Chondrocyte (in vitro differentiated cells): ENCODE results near the gene TREML1. TPM values are rescaled to one million over a fixed set of nuclear protein-coding genes. Genes with fewer than 3 reads are reported as not detected.

ENCODE experiments used
- DNase-seq: peaks from one replicate; pipeline ENCODE4 v3.0.0; 2021; ENCODE audit warnings: mixed read lengths, low spot score
- H3K27ac Mint-ChIP-seq: one replicate; pipeline ENCODE4 v1.8.0; 2021; ENCODE audit warnings: mild to moderate bottlenecking, moderate library complexity, mixed read lengths; ENCODE audit not compliant: unreplicated experiment
- H3K27me3 Mint-ChIP-seq: 2 replicates; pipeline ENCODE4 v1.8.0; 2021; ENCODE audit warnings: low read depth, mixed read lengths
- H3K36me3 Mint-ChIP-seq: 2 replicates; pipeline ENCODE4 v1.8.0; 2021; ENCODE audit warnings: low read depth, mixed read lengths
- H3K4me1 Mint-ChIP-seq: 2 replicates; pipeline ENCODE4 v1.8.0; 2021; ENCODE audit warnings: low read depth, mild to moderate bottlenecking, mixed read lengths
- H3K4me3 Mint-ChIP-seq: one replicate; pipeline ENCODE4 v1.8.0; 2021; ENCODE audit warnings: mild to moderate bottlenecking, moderate library complexity, mixed read lengths; ENCODE audit not compliant: unreplicated experiment
- H3K9me3 Mint-ChIP-seq: 2 replicates; pipeline ENCODE4 v1.8.0; 2021; ENCODE audit warnings: low read depth, mixed read lengths
- total RNA-seq: library from RNA; stranded (reverse); gene quantifications from 3 replicates; pipeline ENCODE4 v1.2.1, GENCODE V29; 2021
- TF ChIP-seq, protein P1 (sequence below): fragments of 200-600 bp; sonication (generic); IDR thresholded peaks from 2 replicates; pipeline ENCODE4 v1.5.0; 2021; ENCODE audit warnings: antibody characterized with exemption, mild to moderate bottlenecking, moderate library complexity

The TREML1 gene
- total RNA-seq, 1 donor from 2014 or later = not detected

DNA sequence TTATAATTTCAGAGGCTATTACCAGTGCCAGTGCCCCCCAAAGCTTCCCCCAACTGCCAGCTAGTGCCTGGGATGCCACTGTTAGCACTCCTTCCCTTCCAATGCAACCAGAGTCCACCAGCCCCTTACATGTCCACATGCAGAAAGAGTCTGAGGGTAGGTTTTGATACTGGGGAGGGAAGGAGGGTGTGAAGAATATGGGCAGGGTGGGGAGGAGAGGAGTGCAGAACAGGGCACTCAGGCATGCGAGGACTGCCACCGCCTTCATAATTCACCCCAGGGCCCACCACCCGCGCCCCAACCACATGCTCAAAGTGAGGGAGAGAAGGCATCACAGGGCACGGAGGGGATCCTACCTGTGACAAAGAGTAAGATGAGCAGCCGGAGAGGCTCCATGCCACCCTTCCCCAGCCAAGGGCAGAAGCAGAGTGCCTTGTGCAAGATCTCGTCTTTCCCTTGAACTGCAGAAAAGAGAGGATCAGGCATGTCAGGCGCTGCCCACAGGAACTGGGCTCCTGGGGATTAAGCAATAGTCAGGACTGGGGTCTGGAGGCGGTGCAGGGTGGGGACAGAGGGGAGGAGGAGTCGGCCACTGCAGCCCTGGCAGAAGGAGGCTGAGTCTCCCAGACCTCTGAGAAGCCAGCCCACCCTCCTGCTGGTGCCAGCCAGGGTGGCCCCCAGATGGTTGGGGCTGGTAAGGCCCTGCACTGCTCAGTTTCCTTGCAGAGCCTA is 8.7 kb upstream of the TREML1 start, which contains the start of gene TREM2:
TSS of gene TREM2 (minus strand) at position 430 of the 732 bp plus-strand sequence. CDS start at position 396, 34 bp downstream.
- Mint-ChIP-seq H3K4me1 (no peaks in the 10 kb centered on the region), H3K27me3 (peaks cover 38% of the 10 kb centered on the region), H3K9me3 (no peaks in the 10 kb centered on the region), H3K36me3 (peaks cover 2% of the 10 kb centered on the region), H3K27ac (no peak within 1 kb of the TSS), H3K4me3 (no peak within 1 kb of the TSS)
- DNase-seq = no peak
- TF ChIP-seq, protein P1, sequence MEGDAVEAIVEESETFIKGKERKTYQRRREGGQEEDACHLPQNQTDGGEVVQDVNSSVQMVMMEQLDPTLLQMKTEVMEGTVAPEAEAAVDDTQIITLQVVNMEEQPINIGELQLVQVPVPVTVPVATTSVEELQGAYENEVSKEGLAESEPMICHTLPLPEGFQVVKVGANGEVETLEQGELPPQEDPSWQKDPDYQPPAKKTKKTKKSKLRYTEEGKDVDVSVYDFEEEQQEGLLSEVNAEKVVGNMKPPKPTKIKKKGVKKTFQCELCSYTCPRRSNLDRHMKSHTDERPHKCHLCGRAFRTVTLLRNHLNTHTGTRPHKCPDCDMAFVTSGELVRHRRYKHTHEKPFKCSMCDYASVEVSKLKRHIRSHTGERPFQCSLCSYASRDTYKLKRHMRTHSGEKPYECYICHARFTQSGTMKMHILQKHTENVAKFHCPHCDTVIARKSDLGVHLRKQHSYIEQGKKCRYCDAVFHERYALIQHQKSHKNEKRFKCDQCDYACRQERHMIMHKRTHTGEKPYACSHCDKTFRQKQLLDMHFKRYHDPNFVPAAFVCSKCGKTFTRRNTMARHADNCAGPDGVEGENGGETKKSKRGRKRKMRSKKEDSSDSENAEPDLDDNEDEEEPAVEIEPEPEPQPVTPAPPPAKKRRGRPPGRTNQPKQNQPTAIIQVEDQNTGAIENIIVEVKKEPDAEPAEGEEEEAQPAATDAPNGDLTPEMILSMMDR = no peak

DNA sequence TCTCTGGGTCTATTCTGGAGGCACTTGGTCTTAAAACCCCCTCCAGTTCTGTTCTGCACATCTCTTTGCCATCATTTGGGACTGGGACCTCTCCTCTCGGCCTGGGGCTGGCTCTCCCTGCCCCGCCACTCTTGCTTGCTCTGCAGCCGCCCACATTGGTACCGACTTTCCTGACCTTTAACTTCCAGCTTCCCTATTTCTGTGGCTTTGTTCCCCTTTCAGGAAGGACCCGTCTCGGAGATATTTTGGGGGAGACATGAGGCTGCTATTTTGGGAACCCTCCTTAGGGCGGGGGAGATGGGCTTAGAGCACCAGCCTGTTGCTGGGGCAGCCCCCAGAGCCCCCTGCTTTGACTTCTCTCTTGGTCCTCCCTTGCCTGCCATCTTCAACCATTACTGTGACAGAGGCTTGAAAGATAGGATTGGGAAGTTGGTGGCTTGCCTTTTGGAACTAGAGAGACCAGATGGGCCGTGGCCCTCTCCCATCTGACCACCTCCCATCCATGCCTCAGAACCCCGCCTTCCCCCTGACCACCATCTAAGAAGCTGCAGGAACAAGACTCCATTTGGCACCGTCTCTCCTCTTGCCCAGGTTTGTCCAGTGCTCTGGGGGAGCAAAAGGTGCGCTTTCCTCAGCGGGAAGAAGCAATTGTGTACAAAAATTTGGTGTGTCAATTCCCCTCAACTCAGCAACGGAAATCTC is 7.9 kb upstream of the TREML1 start:
- TF ChIP-seq, protein P1 = no peak
- Mint-ChIP-seq H3K36me3 (peaks cover 2% of the 10 kb centered on the region), H3K27ac (no peak overlapping the region), H3K27me3 (peaks cover 40% of the 10 kb centered on the region), H3K4me3 (no peak overlapping the region), H3K9me3 (no peaks in the 10 kb centered on the region), H3K4me1 (no peaks in the 10 kb centered on the region)
- DNase-seq = no peak

DNA sequence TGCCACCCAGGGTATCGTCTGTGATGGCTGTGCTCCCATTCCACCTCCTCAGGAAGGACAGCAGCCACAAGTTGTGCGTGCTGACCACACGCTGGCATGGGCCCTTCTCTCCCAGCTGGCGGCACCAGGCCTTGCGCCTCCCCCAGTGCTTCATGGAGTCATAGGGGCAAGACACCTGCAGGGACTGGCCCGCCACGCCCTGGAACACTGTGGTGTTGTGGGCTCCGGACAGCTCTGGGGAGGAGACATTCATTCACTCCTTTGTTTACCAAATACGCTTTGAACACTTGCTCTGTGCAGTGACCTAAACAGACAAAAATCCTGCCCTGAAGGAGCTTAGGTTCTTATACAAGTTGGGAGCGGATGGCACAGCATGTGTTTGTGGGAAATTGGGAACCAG is 7.2 kb upstream of the TREML1 start:
- Mint-ChIP-seq H3K27ac (no peak overlapping the region), H3K4me3 (no peak overlapping the region)

DNA sequence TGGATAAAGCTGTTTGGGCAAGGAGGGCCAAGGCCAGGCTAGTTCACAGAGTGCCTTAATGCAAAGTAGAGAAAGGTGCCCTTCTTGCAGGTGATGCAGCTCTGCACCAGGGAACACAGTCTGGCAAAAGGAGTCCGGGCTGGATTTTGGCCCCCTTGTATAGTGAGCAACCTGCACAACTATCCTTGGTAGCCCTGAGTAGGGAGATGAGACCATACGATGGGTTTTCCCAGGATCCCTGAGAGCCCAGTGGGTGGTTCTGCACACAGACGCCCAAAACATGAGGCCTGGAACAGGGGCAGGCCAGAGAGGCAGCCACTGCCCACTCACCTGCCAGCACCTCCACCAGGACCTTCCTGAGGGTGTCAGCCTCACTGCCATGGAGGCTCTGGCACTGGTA is 6.8 kb upstream of the TREML1 start:
- H3K9me3 Mint-ChIP-seq = no peaks in the 10 kb centered on the region
- no peak overlapping the region for H3K4me3 Mint-ChIP-seq
- peaks cover 2% of the 10 kb centered on the region for H3K36me3 Mint-ChIP-seq
- H3K4me1 Mint-ChIP-seq = no peaks in the 10 kb centered on the region
- TF ChIP-seq, protein P1 = no peak
- peaks cover 31% of the 10 kb centered on the region for H3K27me3 Mint-ChIP-seq
- no peak overlapping the region for H3K27ac Mint-ChIP-seq
- no peak for DNase-seq

More for the DNA sequence above, 7.2 kb upstream of the TREML1 start:
- Mint-ChIP-seq H3K9me3 (no peaks in the 10 kb centered on the region), H3K36me3 (peaks cover 2% of the 10 kb centered on the region), H3K4me1 (no peaks in the 10 kb centered on the region), H3K27me3 (peaks cover 35% of the 10 kb centered on the region)
- TF ChIP-seq, protein P1 = no peak
- no peak for DNase-seq

DNA sequence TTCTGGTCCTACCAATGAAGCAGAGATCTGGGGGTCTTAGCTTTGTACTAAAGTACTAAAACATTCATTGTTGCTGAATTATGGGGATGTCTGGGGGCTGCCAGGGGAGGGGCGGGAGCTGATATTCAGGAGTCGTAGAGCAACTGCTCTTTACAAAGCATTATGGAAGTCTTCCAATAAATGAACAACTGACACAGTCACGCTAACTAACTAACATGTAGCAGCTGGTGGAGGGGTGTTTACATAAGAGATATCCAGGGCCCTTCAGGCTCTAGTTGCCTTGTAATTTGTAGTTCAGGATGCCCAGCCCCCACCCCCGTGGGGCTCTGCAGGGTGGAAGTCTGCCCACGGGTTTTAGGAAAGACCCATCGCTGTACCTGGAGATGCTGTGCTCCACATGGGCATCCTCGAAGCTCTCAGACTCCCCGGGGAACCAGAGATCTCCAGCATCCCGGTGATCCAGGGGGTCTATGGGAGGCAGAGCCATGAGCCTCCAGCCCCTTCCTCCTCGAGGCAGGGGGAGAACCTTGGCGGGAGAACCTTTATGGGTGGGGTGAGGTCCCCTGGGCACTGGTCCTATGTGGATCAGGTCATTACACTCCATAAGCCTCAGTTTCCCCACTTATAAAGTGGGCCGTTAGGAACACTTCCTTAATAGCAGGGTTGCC is 5.4 kb upstream of the TREML1 start:
- no peak overlapping the region for H3K27ac Mint-ChIP-seq

More for the DNA sequence above, 5.4 kb upstream of the TREML1 start:
- Mint-ChIP-seq H3K36me3 (peaks cover 2% of the 10 kb centered on the region), H3K4me3 (no peak overlapping the region), H3K4me1 (no peaks in the 10 kb centered on the region), H3K27me3 (peaks cover 31% of the 10 kb centered on the region), H3K9me3 (no peaks in the 10 kb centered on the region)
- TF ChIP-seq, protein P1 = no peak
- DNase-seq = no peak
